Epithelial cell of proximal tubule (primary cell): ENCODE measurements around the gene SPINK5. TPM values are rescaled to one million over a fixed set of nuclear protein-coding genes. Genes with fewer than 3 reads are reported as not detected.

ENCODE experiments used
- DNase-seq: peaks from one replicate; pipeline ENCODE4 v3.0.0-alpha.2; 2011; ENCODE audit warnings: low read depth
- H3K4me3 ChIP-seq: 2 replicates; pipeline ENCODE4 v1.5.1; 2011; ENCODE audit warnings: low read depth, mild to moderate bottlenecking, low read length
- total RNA-seq: library from RNA; depleted of rRNA; stranded (reverse); fragments of >200 nt; gene quantifications from 2 replicates; pipeline ENCODE4 v1.2.3, GENCODE V29; 2015
- TF ChIP-seq, protein P1 (sequence below): conservative IDR thresholded peaks from 2 replicates; pipeline ENCODE4 v1.5.1; 2012; ENCODE audit warnings: low read depth, mild to moderate bottlenecking, low read length

SPINK5 gene
- total RNA-seq, 1 donor from 2014 or later = not detected

DNA sequence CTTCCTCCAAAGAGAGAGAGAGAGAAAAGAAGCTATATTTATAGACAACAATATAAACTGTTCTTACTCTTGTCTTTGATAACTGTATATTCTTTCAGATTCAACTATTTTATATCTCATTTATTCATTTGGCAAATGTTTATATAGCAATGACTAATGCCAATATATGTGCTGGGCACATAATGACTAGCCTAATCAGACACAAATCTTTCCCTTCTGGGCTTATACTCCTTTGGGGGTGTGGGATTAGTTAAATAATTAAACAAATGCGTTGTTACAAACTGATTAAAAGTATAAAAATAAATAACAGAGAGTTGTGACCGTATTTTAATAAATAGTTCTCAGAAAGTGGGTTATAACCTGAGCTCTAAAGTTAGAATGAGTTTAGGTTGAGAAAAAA, 108.6 kb downstream of the SPINK5 start:
- no peak for DNase-seq
- TF ChIP-seq, protein P1, sequence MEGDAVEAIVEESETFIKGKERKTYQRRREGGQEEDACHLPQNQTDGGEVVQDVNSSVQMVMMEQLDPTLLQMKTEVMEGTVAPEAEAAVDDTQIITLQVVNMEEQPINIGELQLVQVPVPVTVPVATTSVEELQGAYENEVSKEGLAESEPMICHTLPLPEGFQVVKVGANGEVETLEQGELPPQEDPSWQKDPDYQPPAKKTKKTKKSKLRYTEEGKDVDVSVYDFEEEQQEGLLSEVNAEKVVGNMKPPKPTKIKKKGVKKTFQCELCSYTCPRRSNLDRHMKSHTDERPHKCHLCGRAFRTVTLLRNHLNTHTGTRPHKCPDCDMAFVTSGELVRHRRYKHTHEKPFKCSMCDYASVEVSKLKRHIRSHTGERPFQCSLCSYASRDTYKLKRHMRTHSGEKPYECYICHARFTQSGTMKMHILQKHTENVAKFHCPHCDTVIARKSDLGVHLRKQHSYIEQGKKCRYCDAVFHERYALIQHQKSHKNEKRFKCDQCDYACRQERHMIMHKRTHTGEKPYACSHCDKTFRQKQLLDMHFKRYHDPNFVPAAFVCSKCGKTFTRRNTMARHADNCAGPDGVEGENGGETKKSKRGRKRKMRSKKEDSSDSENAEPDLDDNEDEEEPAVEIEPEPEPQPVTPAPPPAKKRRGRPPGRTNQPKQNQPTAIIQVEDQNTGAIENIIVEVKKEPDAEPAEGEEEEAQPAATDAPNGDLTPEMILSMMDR = no peak

DNA sequence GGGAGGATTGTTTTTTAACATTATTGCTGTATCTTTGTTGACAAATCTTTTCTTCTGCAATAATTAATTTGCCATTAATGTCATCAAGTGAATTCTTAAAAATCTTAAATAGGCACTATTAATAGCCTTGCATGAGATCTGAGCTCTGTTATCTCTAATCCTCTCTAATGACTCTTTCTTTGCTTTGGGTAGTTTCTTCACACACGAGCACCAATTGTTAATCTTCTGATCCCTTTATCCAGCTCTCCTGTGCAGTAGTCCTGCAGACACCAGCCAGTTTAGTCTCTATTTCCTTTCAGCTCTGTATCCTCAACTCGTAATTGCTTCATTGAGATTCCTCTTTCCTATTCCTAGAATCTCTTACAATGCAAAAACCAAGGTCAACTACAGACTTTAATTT, 112.7 kb downstream of the SPINK5 start:
- TF ChIP-seq, protein P1 = no peak
- DNase-seq = no peak
- H3K4me3 ChIP-seq = no peak overlapping the region

More for the DNA sequence above, 108.6 kb downstream of the SPINK5 start:
- H3K4me3 ChIP-seq = no peak overlapping the region

DNA sequence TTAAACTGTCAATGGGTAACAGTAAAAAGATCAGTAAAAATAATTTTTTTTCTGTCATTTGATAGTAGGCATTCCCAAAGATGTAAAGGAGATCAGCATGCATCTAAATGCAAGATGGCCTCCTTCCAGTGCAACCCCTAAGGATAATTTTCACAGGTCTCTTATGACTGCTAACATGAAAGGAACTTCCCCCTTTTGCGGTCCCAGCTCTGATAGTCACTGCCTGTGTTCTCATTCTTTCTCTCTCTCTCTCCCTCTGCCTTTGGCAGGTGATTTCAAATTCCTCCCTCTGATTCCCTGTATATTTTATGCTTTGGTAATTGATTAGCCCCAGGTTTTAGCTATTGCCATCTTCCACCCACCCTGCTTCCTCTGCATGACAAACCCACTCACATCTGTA, 113.4 kb downstream of the SPINK5 start:
- H3K4me3 ChIP-seq = no peak overlapping the region
- DNase-seq = no peak
- TF ChIP-seq, protein P1 = no peak

DNA sequence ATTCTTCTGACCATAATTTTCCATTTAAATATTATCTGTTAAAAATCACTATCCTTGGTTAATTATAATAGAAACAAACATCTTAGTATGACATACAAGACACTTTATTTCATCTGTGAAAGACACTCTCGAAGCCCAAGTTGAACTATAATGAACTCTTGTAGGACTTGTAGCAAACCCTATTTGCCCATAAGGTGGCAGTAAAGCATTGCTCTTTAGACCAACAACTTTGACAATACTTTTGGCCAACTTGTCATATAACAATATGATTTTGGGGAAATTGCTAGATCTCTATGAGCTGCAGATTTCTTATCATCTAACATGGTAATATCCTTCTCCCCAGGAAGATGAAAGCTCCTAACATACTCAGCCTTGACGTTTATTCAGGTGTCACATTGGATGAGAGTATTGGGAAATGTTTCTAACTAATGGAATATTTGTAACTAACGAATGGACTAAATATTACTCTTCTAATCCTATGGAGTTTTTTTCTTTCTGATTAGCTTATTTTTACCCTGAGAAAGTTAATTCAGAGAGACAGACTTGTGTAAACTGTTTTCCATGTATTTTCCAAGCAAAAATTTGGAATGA, 115.5 kb downstream of the SPINK5 start:
- TF ChIP-seq, protein P1 = peak; percentile 82
- peak; percentile 29 for DNase-seq
- H3K4me3 ChIP-seq = no peak overlapping the region

DNA sequence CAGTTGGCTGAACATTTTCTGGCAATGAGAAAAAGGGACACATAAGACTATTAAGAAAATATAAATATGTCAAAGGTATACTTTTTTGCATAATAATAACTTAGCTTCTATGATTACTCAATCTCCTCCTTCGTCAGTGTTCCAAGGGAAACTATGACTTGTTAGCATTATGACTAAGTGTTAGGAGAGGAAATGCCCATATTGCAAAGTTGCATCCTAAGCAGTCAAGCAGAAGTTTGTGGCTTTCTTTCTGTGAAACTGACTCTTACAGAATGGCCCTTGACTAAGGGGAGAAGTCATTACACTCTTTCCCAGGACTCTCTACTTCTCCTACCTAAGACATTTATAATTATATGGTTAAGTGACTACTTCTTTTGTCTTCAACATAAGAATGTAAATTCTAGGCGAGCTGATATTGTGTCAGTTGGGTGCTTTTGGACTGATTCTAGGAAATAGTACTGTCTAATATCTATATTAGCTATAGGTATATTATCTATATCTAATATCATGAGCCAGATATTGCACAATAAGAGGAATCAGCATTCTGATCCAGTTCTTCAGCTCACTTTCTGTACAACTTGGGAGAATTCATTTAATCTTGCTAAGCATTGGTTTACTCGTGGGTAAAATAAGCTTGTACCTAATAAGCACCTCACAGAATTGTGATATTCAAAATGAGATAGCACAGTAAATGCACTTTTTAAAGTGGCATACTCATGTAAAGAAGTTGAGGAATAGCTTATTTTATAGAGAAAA, 122.6 kb downstream of the SPINK5 start:
- TF ChIP-seq, protein P1 = no peak
- no peak overlapping the region for H3K4me3 ChIP-seq
- DNase-seq = peak; percentile 77

Other genes with a start within 250 kb of the SPINK5 start
- gene SPINK1, start 232.3 kb upstream of the SPINK5 start, total RNA-seq = 0.29 and 3.8 TPM in 2 replicates
- gene SCGB3A2, start 185.3 kb upstream of the SPINK5 start, total RNA-seq = not detected in 2 replicates
- gene C5orf46, start 157.4 kb upstream of the SPINK5 start, total RNA-seq = not detected in 2 replicates
- gene SPINK14, start 104.6 kb downstream of the SPINK5 start, total RNA-seq = not detected in 2 replicates
- not detected in 2 replicates for gene SPINK6, start 139.1 kb downstream of the SPINK5 start, total RNA-seq
- gene MARCOL, start 174.5 kb downstream of the SPINK5 start, total RNA-seq = not detected in 2 replicates
- gene SPINK13, start 204.8 kb downstream of the SPINK5 start, total RNA-seq = 0.07 and 0.58 TPM in 2 replicates
- gene SPINK7, start 248.4 kb downstream of the SPINK5 start, total RNA-seq = not detected in 2 replicates